IPS DF 6.9 (cell line): ENCODE results near the gene NXNL2.

ENCODE experiments used
- DNase-seq: peaks from one replicate; pipeline ENCODE4 v3.0.0-alpha.2; 2013; ENCODE audit warnings: low read depth, low spot score
- H3K27ac ChIP-seq: one replicate; pipeline ENCODE4 v1.5.1; 2013; ENCODE audit warnings: low read length, control low read depth
- H3K27me3 ChIP-seq: 2 replicates; pipeline ENCODE4 v1.6.1; 2013; ENCODE audit warnings: mild to moderate bottlenecking, low read length; ENCODE audit not compliant: control insufficient read depth, insufficient read depth
- H3K36me3 ChIP-seq: 2 replicates; pipeline ENCODE4 v1.6.1; 2013; ENCODE audit warnings: low read length; ENCODE audit not compliant: control insufficient read depth, insufficient read depth
- H3K4me1 ChIP-seq: 2 replicates; pipeline ENCODE4 v1.6.1; 2013; ENCODE audit warnings: low read length; ENCODE audit not compliant: control insufficient read depth, insufficient read depth
- H3K4me3 ChIP-seq: 2 replicates; pipeline ENCODE4 v1.5.1; 2013; ENCODE audit warnings: mild to moderate bottlenecking, low read length
- H3K9me3 ChIP-seq: 2 replicates; pipeline ENCODE4 v1.6.1; 2013; ENCODE audit warnings: low read length, inconsistent platforms; ENCODE audit not compliant: control insufficient read depth, insufficient read depth
- WGBS: extraction: QIAGEN DNeasy Blood & Tissue Kit; methylation state at CpG from one replicate; pipeline ENCODE4 v1.1.7; 2013; ENCODE audit warnings: mixed read lengths, missing lambda C conversion rate; ENCODE audit not compliant: insufficient read length, insufficient coverage; 5-methylcytosine and 5-hydroxymethylcytosine counted together

The NXNL2 gene

GRCh38 chr9:88578121-88579049 is 43.4 kb downstream of the NXNL2 start:
- H3K27me3 ChIP-seq = no peaks in the 10 kb centered on the region
- no peak overlapping the region for H3K27ac ChIP-seq
- no peaks in the 10 kb centered on the region for H3K36me3 ChIP-seq
- DNase-seq = peak; percentile 66
- no peaks in the 10 kb centered on the region for H3K9me3 ChIP-seq
- WGBS = no CpG with 5 or more reads among the region's 28 CpGs
- no peaks in the 10 kb centered on the region for H3K4me1 ChIP-seq
- H3K4me3 ChIP-seq = no peak overlapping the region

GRCh38 chr9:88579050-88579715 is 44.2 kb downstream of the NXNL2 start:
- DNase-seq = no peak
- Histone ChIP-seq H3K4me3 (no peak overlapping the region), H3K36me3 (no peaks in the 10 kb centered on the region), H3K9me3 (no peaks in the 10 kb centered on the region), H3K4me1 (no peaks in the 10 kb centered on the region), H3K27ac (no peak overlapping the region), H3K27me3 (no peaks in the 10 kb centered on the region)
- no CpG with 5 or more reads among the region's 10 CpGs for WGBS

GRCh38 chr9:88580961-88581360 is 46.0 kb downstream of the NXNL2 start:
- Histone ChIP-seq H3K27ac (no peak overlapping the region), H3K4me3 (no peak overlapping the region), H3K4me1 (no peaks in the 10 kb centered on the region), H3K27me3 (no peaks in the 10 kb centered on the region), H3K36me3 (no peaks in the 10 kb centered on the region), H3K9me3 (no peaks in the 10 kb centered on the region)
- no CpG with 5 or more reads among the region's 5 CpGs for WGBS
- DNase-seq = no peak

GRCh38 chr9:88583901-88584596 is 49.1 kb downstream of the NXNL2 start:
- Histone ChIP-seq H3K27me3 (no peaks in the 10 kb centered on the region), H3K4me1 (no peaks in the 10 kb centered on the region), H3K9me3 (no peaks in the 10 kb centered on the region), H3K27ac (no peak overlapping the region), H3K36me3 (no peaks in the 10 kb centered on the region), H3K4me3 (no peak overlapping the region)
- no CpG with 5 or more reads among the region's 8 CpGs for WGBS
- DNase-seq = no peak

GRCh38 chr9:88585426-88585825 is 50.4 kb downstream of the NXNL2 start:
- H3K9me3 ChIP-seq = no peaks in the 10 kb centered on the region
- WGBS = no CpG with 5 or more reads among the region's 1 CpG
- H3K27me3 ChIP-seq = no peaks in the 10 kb centered on the region
- H3K36me3 ChIP-seq = no peaks in the 10 kb centered on the region
- no peak overlapping the region for H3K4me3 ChIP-seq
- H3K4me1 ChIP-seq = 0 out of 2 replicates have a peak, but pooled peaks cover 2% of the 10 kb centered on the region
- DNase-seq = no peak
- no peak overlapping the region for H3K27ac ChIP-seq

GRCh38 chr9:88586452-88586851 is 51.5 kb downstream of the NXNL2 start:
- Histone ChIP-seq H3K4me1 (peaks cover 2% of the 10 kb centered on the region; the same call in 1 of the 2 replicates), H3K9me3 (no peaks in the 10 kb centered on the region), H3K27me3 (no peaks in the 10 kb centered on the region), H3K4me3 (no peak overlapping the region), H3K27ac (no peak overlapping the region), H3K36me3 (no peaks in the 10 kb centered on the region)
- DNase-seq = no peak
- no CpG with 5 or more reads among the region's 3 CpGs for WGBS

GRCh38 chr9:88587182-88587581 is 52.2 kb downstream of the NXNL2 start:
- Histone ChIP-seq H3K4me1 (peaks cover 2% of the 10 kb centered on the region; the same call in 1 of the 2 replicates), H3K4me3 (no peak overlapping the region), H3K9me3 (no peaks in the 10 kb centered on the region), H3K27me3 (no peaks in the 10 kb centered on the region), H3K27ac (no peak overlapping the region), H3K36me3 (no peaks in the 10 kb centered on the region)
- WGBS = no CpG with 5 or more reads among the region's 3 CpGs
- no peak for DNase-seq

GRCh38 chr9:88587885-88588649 is 53.1 kb downstream of the NXNL2 start:
- Histone ChIP-seq H3K27ac (no peak overlapping the region), H3K4me3 (no peak overlapping the region), H3K4me1 (peaks cover 2% of the 10 kb centered on the region; the same call in 1 of the 2 replicates), H3K9me3 (no peaks in the 10 kb centered on the region), H3K27me3 (no peaks in the 10 kb centered on the region), H3K36me3 (no peaks in the 10 kb centered on the region)
- WGBS = no CpG with 5 or more reads among the region's 9 CpGs
- no peak for DNase-seq

- no peak overlapping the region for H3K27ac ChIP-seq
- H3K9me3 ChIP-seq = no peaks in the 10 kb centered on the region
- no peaks in the 10 kb centered on the region for H3K36me3 ChIP-seq
- WGBS = no CpG with 5 or more reads among the region's 3 CpGs
- H3K4me1 ChIP-seq = peaks cover 2% of the 10 kb centered on the region; the same call in 1 of the 2 replicates
- no peak for DNase-seq
- H3K27me3 ChIP-seq = no peaks in the 10 kb centered on the region
- H3K4me3 ChIP-seq = no peak overlapping the region
Measured at GRCh38 chr9:88589656-88590055, 54.7 kb downstream of the NXNL2 start.
